H9 (cell line): ENCODE results near the gene ACAD8. TPM values are rescaled to one million over a fixed set of nuclear protein-coding genes. Genes with fewer than 3 reads are reported as not detected.

Experiments
- DNase-seq: peaks from one replicate; pipeline ENCODE4 v3.0.0-alpha.2; 2017
- H2AFZ ChIP-seq: one replicate; pipeline ENCODE4 v1.6.1; 2013; ENCODE audit warnings: mild to moderate bottlenecking, low read length, control low read depth, moderate library complexity
- H2AK5ac ChIP-seq: 2 replicates; pipeline ENCODE4 v1.6.1; 2013; ENCODE audit warnings: low read length, control low read depth, mixed read lengths; ENCODE audit not compliant: insufficient read length
- H2BK120ac ChIP-seq: one replicate; pipeline ENCODE4 v1.6.1; 2013; ENCODE audit warnings: low read depth, mild to moderate bottlenecking, low read length, control low read depth, inconsistent platforms; ENCODE audit not compliant: poor library complexity, severe bottlenecking
- H2BK12ac ChIP-seq: 2 replicates; pipeline ENCODE4 v1.6.1; 2013; ENCODE audit warnings: low read length, control low read depth, mixed read lengths, low read depth; ENCODE audit not compliant: insufficient read length
- H2BK15ac ChIP-seq: 2 replicates; pipeline ENCODE4 v1.6.1; 2013; ENCODE audit warnings: low read depth, low read length, control low read depth
- H2BK20ac ChIP-seq: one replicate; pipeline ENCODE4 v1.6.1; 2013; ENCODE audit warnings: low read depth, mild to moderate bottlenecking, low read length, control low read depth, inconsistent platforms; ENCODE audit not compliant: poor library complexity, severe bottlenecking
- H2BK5ac ChIP-seq: 2 replicates; pipeline ENCODE4 v1.6.1; 2013; ENCODE audit warnings: low read length, control low read depth, mixed read lengths; ENCODE audit not compliant: insufficient read length
- H3K14ac ChIP-seq: 2 replicates; pipeline ENCODE4 v1.6.1; 2013; ENCODE audit warnings: low read length, control low read depth; ENCODE audit not compliant: insufficient read depth
- H3K18ac ChIP-seq: 2 replicates; pipeline ENCODE4 v1.6.1; 2013; ENCODE audit warnings: low read depth, mild to moderate bottlenecking, mixed read lengths, low read length, control low read depth; ENCODE audit not compliant: insufficient read length
- H3K23ac ChIP-seq: 2 replicates; pipeline ENCODE4 v1.6.1; 2013; ENCODE audit warnings: low read length, control low read depth, mixed read lengths, low read depth; ENCODE audit not compliant: insufficient read length
- H3K23me2 ChIP-seq: 2 replicates; pipeline ENCODE4 v1.6.1; 2013; ENCODE audit warnings: low read depth, mild to moderate bottlenecking, mixed read lengths, low read length, control low read depth; ENCODE audit not compliant: insufficient read length, poor library complexity, severe bottlenecking
- H3K27ac ChIP-seq: 2 replicates; pipeline ENCODE4 v1.5.1; 2013; ENCODE audit warnings: low read length, control low read depth, mixed read lengths, low read depth; ENCODE audit not compliant: insufficient read length
- H3K27me3 ChIP-seq: 2 replicates; pipeline ENCODE4 v1.6.1; 2013; ENCODE audit warnings: low read length, control low read depth, inconsistent platforms; ENCODE audit not compliant: insufficient read depth
- H3K4ac ChIP-seq: 2 replicates; pipeline ENCODE4 v1.6.1; 2013; ENCODE audit warnings: low read depth, mild to moderate bottlenecking, control low read depth, inconsistent platforms, low read length, moderate library complexity
- H3K4me1 ChIP-seq: 2 replicates; pipeline ENCODE4 v1.6.1; 2013; ENCODE audit warnings: low read length, control low read depth, inconsistent platforms; ENCODE audit not compliant: insufficient read depth
- H3K4me2 ChIP-seq: 2 replicates; pipeline ENCODE4 v1.6.1; 2013; ENCODE audit warnings: low read length, control low read depth, mixed read lengths; ENCODE audit not compliant: insufficient read length, insufficient read depth
- H3K56ac ChIP-seq: 2 replicates; pipeline ENCODE4 v1.6.1; 2013; ENCODE audit warnings: low read depth, mild to moderate bottlenecking, mixed read lengths, low read length, control low read depth; ENCODE audit not compliant: insufficient read length
- H3K79me1 ChIP-seq: 2 replicates; pipeline ENCODE4 v1.6.1; 2013; ENCODE audit warnings: low read depth, mild to moderate bottlenecking, moderate library complexity, low read length, control low read depth, inconsistent platforms; ENCODE audit not compliant: insufficient read depth, poor library complexity, severe bottlenecking
- H3K79me2 ChIP-seq: 2 replicates; pipeline ENCODE4 v1.6.1; 2013; ENCODE audit warnings: low read length, control low read depth, inconsistent platforms; ENCODE audit not compliant: insufficient read depth
- H3K9ac ChIP-seq: 2 replicates; pipeline ENCODE4 v1.6.1; 2013; ENCODE audit warnings: low read length, control low read depth, mixed read lengths; ENCODE audit not compliant: insufficient read length; ENCODE audit errors: extremely low read depth
- H3K9me3 ChIP-seq: one replicate; pipeline ENCODE4 v1.6.1; 2013; ENCODE audit warnings: low read depth, low read length, inconsistent platforms; ENCODE audit not compliant: control insufficient read depth
- H3T11ph ChIP-seq: one replicate; pipeline ENCODE4 v1.6.1; 2013; ENCODE audit warnings: mild to moderate bottlenecking, low read length, control low read depth, inconsistent platforms
- H4K20me1 ChIP-seq: one replicate; pipeline ENCODE4 v1.6.1; 2013; ENCODE audit not compliant: control insufficient read depth, insufficient read length, insufficient read depth
- H4K5ac ChIP-seq: 2 replicates; pipeline ENCODE4 v1.6.1; 2013; ENCODE audit warnings: low read depth, mild to moderate bottlenecking, mixed read lengths, low read length, control low read depth; ENCODE audit not compliant: insufficient read length
- H4K8ac ChIP-seq: replicated peaks from 2 replicates; pipeline ENCODE4 v1.6.1; 2013; ENCODE audit warnings: low read length, control low read depth, mixed read lengths, low read depth; ENCODE audit not compliant: insufficient read length
- H4K91ac ChIP-seq: 2 replicates; pipeline ENCODE4 v1.6.1; 2013; ENCODE audit warnings: low read depth, mild to moderate bottlenecking, moderate library complexity, mixed read lengths, low read length, control low read depth; ENCODE audit not compliant: insufficient read length
- H3K27ac Mint-ChIP-seq, 3 experiments: 2 replicates in 2 of 3; 3 replicates in 1 of 3; pipeline ENCODE4 v1.8.0; 2020 to 2021; ENCODE audit warnings: mixed read lengths in 3 of 3, mild to moderate bottlenecking in 1 of 3, moderate library complexity in 1 of 3
- H3K27me3 Mint-ChIP-seq: 2 replicates; pipeline ENCODE4 v1.8.0; 2021; ENCODE audit warnings: low read depth, mild to moderate bottlenecking, moderate library complexity, mixed read lengths
- H3K36me3 Mint-ChIP-seq, 3 experiments: 2 replicates in 2 of 3; 3 replicates in 1 of 3; pipeline ENCODE4 v1.8.0; 2020 to 2021; ENCODE audit warnings: low read depth in 3 of 3, mixed read lengths in 3 of 3; ENCODE audit not compliant: insufficient read depth in 1 of 3
- H3K4me1 Mint-ChIP-seq, 2 experiments: 2 replicates each; pipeline ENCODE4 v1.8.0; 2020; ENCODE audit warnings: mixed read lengths in 2 of 2
- H3K4me3 Mint-ChIP-seq, 2 experiments: 2 replicates in 1 of 2; 3 replicates in 1 of 2; pipeline ENCODE4 v1.8.0; 2020 to 2021; ENCODE audit warnings: mild to moderate bottlenecking in 2 of 2, mixed read lengths in 2 of 2, moderate library complexity in 1 of 2
- H3K9me3 Mint-ChIP-seq, 2 experiments: 2 replicates in 1 of 2; 3 replicates in 1 of 2; pipeline ENCODE4 v1.8.0; 2020; ENCODE audit warnings: mild to moderate bottlenecking in 2 of 2, mixed read lengths in 2 of 2, moderate library complexity in 1 of 2
- CTCF ChIP-seq: fragments of 200-600 bp; sonication (generic); conservative IDR thresholded peaks from 3 replicates; pipeline ENCODE4 v1.8.0; 2021; ENCODE audit warnings: antibody characterized with exemption, mild to moderate bottlenecking
- WGBS: extraction: QIAGEN DNeasy Blood & Tissue Kit; methylation state at CpG from one replicate; pipeline ENCODE4 v1.1.7; 2013; ENCODE audit warnings: missing lambda C conversion rate, low lambda C conversion rate, mixed read lengths; ENCODE audit not compliant: insufficient read length; ENCODE audit errors: extremely low coverage; 5-methylcytosine and 5-hydroxymethylcytosine counted together
- total RNA-seq: library from RNA; stranded (reverse); gene quantifications from 2 replicates; pipeline ENCODE4 v1.2.1, GENCODE V29; 2021

ACAD8 gene
- total RNA-seq, 1 experiment from 2014 or later = 46.8 TPM

GRCh38 chr11:134273317-134273712, 19.9 kb downstream of the ACAD8 start:
- Histone ChIP-seq H3K79me2 (peaks cover 12% of the 10 kb centered on the region; the same call in 1 of the 2 replicates), H2BK120ac (no peak overlapping the region), H3K18ac (no peak overlapping the region), H4K5ac (no peak overlapping the region), H2BK15ac (no peak overlapping the region), H2AK5ac (no peak overlapping the region), H2BK12ac (no peak overlapping the region), H4K8ac (no peak overlapping the region), H4K20me1 (no peaks in the 10 kb centered on the region), H3K4ac (no peak overlapping the region), H3K27me3 (no peaks in the 10 kb centered on the region), H4K91ac (no peak overlapping the region), H3T11ph (no peak overlapping the region), H3K14ac (no peak overlapping the region), H3K23me2 (peaks cover 21% of the 10 kb centered on the region), H3K79me1 (no peaks in the 10 kb centered on the region), H3K9me3 (no peaks in the 10 kb centered on the region), H3K27ac (no peak overlapping the region), H3K4me1 (peaks cover 13% of the 10 kb centered on the region), H3K4me2 (peak overlapping the region; percentile 86), H2BK5ac (no peak overlapping the region), H3K9ac (no peak overlapping the region), H2AFZ (no peak overlapping the region), H3K23ac (no peak overlapping the region), H3K56ac (no peak overlapping the region), H2BK20ac (no peak overlapping the region)
- Mint-ChIP-seq H3K36me3 (peaks cover under 1 to 6% (median 4%) of the 10 kb centered on the region in 3 experiments; a peak in 5 of 7 replicates), H3K27me3 (peaks cover 12% of the 10 kb centered on the region), H3K4me1 (peaks cover 51 to 62% of the 10 kb centered on the region in 2 experiments), H3K9me3 (no peaks in the 10 kb centered on the region; a peak in 2 of 5 replicates), H3K27ac (peak overlapping the region; percentile 91 to 96 (median 92); a peak in 4 of 7 replicates), H3K4me3 (peak overlapping the region; percentile 96 to 99)
- DNase-seq = no peak
- no CpG with 5 or more reads among the region's 3 CpGs for WGBS
- TF ChIP-seq CTCF = no peak
